Mesendoderm (in vitro differentiated cells): ENCODE data around the gene PHF14.
A peak's percentile ranks its signal among the peaks of the same experiment; 100 is the strongest.

ENCODE experiments used
- DNase-seq: peaks from one replicate; pipeline ENCODE4 v3.0.0; 2013
- H2AK5ac ChIP-seq: 2 replicates; pipeline ENCODE4 v1.6.1; 2013; ENCODE audit warnings: low read length, inconsistent platforms
- H2BK120ac ChIP-seq: 2 replicates; pipeline ENCODE4 v1.6.1; 2013; ENCODE audit warnings: low read depth, mild to moderate bottlenecking, low read length, moderate library complexity, mixed read lengths
- H2BK15ac ChIP-seq: replicated peaks from 2 replicates; pipeline ENCODE4 v1.6.1; 2013; ENCODE audit warnings: low read depth, mild to moderate bottlenecking, moderate library complexity
- H2BK5ac ChIP-seq: 2 replicates; pipeline ENCODE4 v1.6.1; 2013; ENCODE audit warnings: low read length, inconsistent platforms
- H3K18ac ChIP-seq: 2 replicates; pipeline ENCODE4 v1.6.1; 2013; ENCODE audit warnings: mild to moderate bottlenecking, low read length, mixed read lengths
- H3K23ac ChIP-seq: one replicate; pipeline ENCODE4 v1.6.1; 2013; ENCODE audit warnings: low read length
- H3K27ac ChIP-seq: 2 replicates; pipeline ENCODE4 v1.5.1; 2013; ENCODE audit warnings: low read depth, mild to moderate bottlenecking, inconsistent platforms, low read length, moderate library complexity
- H3K27me3 ChIP-seq: 2 replicates; pipeline ENCODE4 v1.6.1; 2013; ENCODE audit warnings: low read length, control low read depth, mild to moderate bottlenecking, inconsistent platforms; ENCODE audit not compliant: insufficient read depth, poor library complexity
- H3K36me3 ChIP-seq: 2 replicates; pipeline ENCODE4 v1.6.1; 2013; ENCODE audit warnings: low read length, inconsistent platforms; ENCODE audit not compliant: control insufficient read depth, insufficient read depth
- H3K4ac ChIP-seq: one replicate; pipeline ENCODE4 v1.6.1; 2013; ENCODE audit warnings: low read depth, mild to moderate bottlenecking, low read length, moderate library complexity
- H3K4me1 ChIP-seq: 2 replicates; pipeline ENCODE4 v1.6.1; 2013; ENCODE audit warnings: low read depth, low read length, inconsistent platforms; ENCODE audit not compliant: control insufficient read depth
- H3K4me2 ChIP-seq: 2 replicates; pipeline ENCODE4 v1.6.1; 2013; ENCODE audit warnings: low read length
- H3K4me3 ChIP-seq: 2 replicates; pipeline ENCODE4 v1.5.1; 2013; ENCODE audit warnings: mild to moderate bottlenecking, low read length
- H3K56ac ChIP-seq: one replicate; pipeline ENCODE4 v1.6.1; 2013; ENCODE audit warnings: low read length
- H3K79me1 ChIP-seq: 2 replicates; pipeline ENCODE4 v1.6.1; 2013; ENCODE audit warnings: low read length, inconsistent platforms
- H3K79me2 ChIP-seq: 2 replicates; pipeline ENCODE4 v1.6.1; 2013; ENCODE audit warnings: mild to moderate bottlenecking, low read length; ENCODE audit not compliant: control insufficient read depth, insufficient read depth
- H3K9ac ChIP-seq: 2 replicates; pipeline ENCODE4 v1.6.1; 2013; ENCODE audit warnings: low read length, inconsistent platforms
- H4K5ac ChIP-seq: one replicate; pipeline ENCODE4 v1.6.1; 2013; ENCODE audit warnings: low read length
- H4K8ac ChIP-seq: one replicate; pipeline ENCODE4 v1.6.1; 2013; ENCODE audit warnings: low read depth, mild to moderate bottlenecking, control low read depth, low read length, moderate library complexity
- WGBS: extraction: QIAGEN DNeasy Blood & Tissue Kit; methylation state at CpG from one replicate; pipeline ENCODE4 v1.1.7; 2013; ENCODE audit warnings: low lambda C conversion rate, missing lambda C conversion rate; ENCODE audit not compliant: insufficient coverage; ENCODE audit errors: extremely low coverage; 5-methylcytosine and 5-hydroxymethylcytosine counted together

Gene PHF14

DNA sequence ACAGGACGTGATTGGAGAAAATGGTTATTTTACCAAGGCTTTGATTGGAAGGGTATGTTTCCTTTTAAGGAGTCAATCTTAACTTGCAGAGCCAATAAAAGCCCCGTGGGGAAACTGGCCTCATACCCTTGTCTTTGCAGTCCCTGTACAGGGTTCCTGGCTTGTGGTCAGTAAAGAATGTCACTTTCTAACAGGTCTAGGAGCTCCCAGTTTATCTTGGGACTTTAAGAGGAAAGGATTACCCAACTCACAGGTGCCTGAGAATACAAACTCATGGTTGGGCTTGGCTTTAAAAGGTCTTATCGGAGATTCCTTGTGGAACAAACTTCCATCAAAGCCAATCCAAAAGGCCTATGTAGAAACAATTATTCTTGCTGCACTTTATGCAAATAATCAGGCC lies 221.8 kb downstream of the PHF14 start:
- no peak overlapping the region for H3K9ac ChIP-seq
- H3K18ac ChIP-seq = no peak overlapping the region
- H4K8ac ChIP-seq = no peak overlapping the region
- no peak overlapping the region for H3K4me3 ChIP-seq
- no peak overlapping the region for H2BK5ac ChIP-seq
- no peak overlapping the region for H3K27ac ChIP-seq
- H3K36me3 ChIP-seq = no peaks in the 10 kb centered on the region
- H3K27me3 ChIP-seq = no peaks in the 10 kb centered on the region
- H2AK5ac ChIP-seq = no peak overlapping the region
- H3K4me1 ChIP-seq = no peaks in the 10 kb centered on the region
- H3K23ac ChIP-seq = no peak overlapping the region
- no peak overlapping the region for H3K4me2 ChIP-seq
- H2BK15ac ChIP-seq = no peak overlapping the region
- no peak overlapping the region for H4K5ac ChIP-seq
- H2BK120ac ChIP-seq = no peak overlapping the region
- WGBS = no CpG with 5 or more reads among the region's 3 CpGs
- no peaks in the 10 kb centered on the region for H3K79me2 ChIP-seq
- peak; percentile 68 for DNase-seq
- H3K4ac ChIP-seq = no peak overlapping the region
- H3K79me1 ChIP-seq = no peaks in the 10 kb centered on the region
- H3K56ac ChIP-seq = no peak overlapping the region

DNA sequence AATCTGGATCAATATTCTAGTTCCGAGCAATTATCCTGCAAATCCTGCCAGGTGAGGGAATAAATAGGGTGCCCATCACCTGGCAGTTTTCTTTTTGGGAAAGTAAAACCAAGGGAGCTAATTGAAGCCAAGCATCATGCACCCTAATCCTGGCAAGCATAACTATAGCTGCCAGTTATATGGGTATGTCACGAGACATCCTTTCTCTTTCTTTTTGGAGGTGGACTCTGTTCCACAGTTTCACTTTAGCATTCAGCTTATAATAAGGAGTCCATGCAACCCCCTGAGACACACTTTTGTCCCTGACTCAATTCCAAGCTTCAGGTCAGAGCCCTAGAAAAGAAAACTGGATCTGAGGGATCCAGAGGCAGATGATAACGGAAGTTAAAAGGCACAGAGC lies 222.5 kb downstream of the PHF14 start:
- no peaks in the 10 kb centered on the region for H3K36me3 ChIP-seq
- no peak overlapping the region for H4K5ac ChIP-seq
- no peaks in the 10 kb centered on the region for H3K27me3 ChIP-seq
- WGBS = no CpG with 5 or more reads among the region's 3 CpGs
- no peak overlapping the region for H4K8ac ChIP-seq
- H2BK120ac ChIP-seq = no peak overlapping the region
- no peak overlapping the region for H3K4me3 ChIP-seq
- no peak overlapping the region for H2BK15ac ChIP-seq
- H3K4ac ChIP-seq = no peak overlapping the region
- no peak for DNase-seq
- no peak overlapping the region for H3K56ac ChIP-seq
- no peak overlapping the region for H3K9ac ChIP-seq
- no peaks in the 10 kb centered on the region for H3K79me2 ChIP-seq
- no peaks in the 10 kb centered on the region for H3K79me1 ChIP-seq
- H3K4me1 ChIP-seq = no peaks in the 10 kb centered on the region
- no peak overlapping the region for H3K18ac ChIP-seq
- no peak overlapping the region for H3K23ac ChIP-seq
- H2AK5ac ChIP-seq = no peak overlapping the region
- H2BK5ac ChIP-seq = no peak overlapping the region
- H3K4me2 ChIP-seq = no peak overlapping the region
- no peak overlapping the region for H3K27ac ChIP-seq

GRCh38 chr7:11203224-11203623 lies 229.6 kb downstream of the PHF14 start:
- no CpG with 5 or more reads among the region's 1 CpG for WGBS
- Histone ChIP-seq H2BK15ac (no peak overlapping the region), H3K79me1 (no peaks in the 10 kb centered on the region), H2BK5ac (no peak overlapping the region), H3K56ac (no peak overlapping the region), H3K36me3 (no peaks in the 10 kb centered on the region), H4K5ac (no peak overlapping the region), H3K4me2 (no peak overlapping the region), H3K27ac (no peak overlapping the region), H3K4me3 (no peak overlapping the region), H3K4me1 (no peaks in the 10 kb centered on the region), H3K4ac (no peak overlapping the region), H3K79me2 (no peaks in the 10 kb centered on the region), H2AK5ac (no peak overlapping the region), H3K18ac (no peak overlapping the region), H3K23ac (no peak overlapping the region), H3K9ac (no peak overlapping the region), H4K8ac (no peak overlapping the region), H3K27me3 (no peaks in the 10 kb centered on the region), H2BK120ac (no peak overlapping the region)
- no peak for DNase-seq

DNA sequence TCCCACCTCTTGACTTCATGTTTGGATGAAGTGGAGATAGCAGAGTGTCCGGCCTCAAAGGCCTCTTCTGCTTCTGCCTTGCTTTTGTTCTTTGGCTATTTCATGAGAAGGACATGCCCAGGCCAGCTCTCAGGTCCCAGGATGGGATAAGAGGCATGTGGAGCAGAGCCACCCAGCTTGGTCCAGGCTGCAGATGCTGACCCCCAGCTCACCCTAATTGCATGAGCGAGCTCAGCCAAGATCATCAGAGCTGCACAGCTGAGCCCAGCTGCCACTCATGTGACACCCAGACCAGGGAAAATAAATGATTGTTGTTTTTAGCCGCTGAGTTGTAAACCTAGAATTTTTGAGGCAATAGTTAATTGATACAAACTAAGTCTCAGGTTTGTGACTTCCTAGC lies 230.0 kb downstream of the PHF14 start:
- H2BK15ac ChIP-seq = no peak overlapping the region
- no peaks in the 10 kb centered on the region for H3K79me1 ChIP-seq
- H4K8ac ChIP-seq = no peak overlapping the region
- no peak overlapping the region for H4K5ac ChIP-seq
- WGBS = no CpG with 5 or more reads among the region's 3 CpGs
- H3K4ac ChIP-seq = no peak overlapping the region
- no peaks in the 10 kb centered on the region for H3K36me3 ChIP-seq
- no peak overlapping the region for H2BK120ac ChIP-seq
- no peak overlapping the region for H3K4me2 ChIP-seq
- H3K27me3 ChIP-seq = no peaks in the 10 kb centered on the region
- H3K79me2 ChIP-seq = no peaks in the 10 kb centered on the region
- H2BK5ac ChIP-seq = no peak overlapping the region
- H3K4me1 ChIP-seq = no peaks in the 10 kb centered on the region
- no peak overlapping the region for H3K4me3 ChIP-seq
- DNase-seq = no peak
- no peak overlapping the region for H3K9ac ChIP-seq
- H2AK5ac ChIP-seq = no peak overlapping the region
- no peak overlapping the region for H3K56ac ChIP-seq
- no peak overlapping the region for H3K18ac ChIP-seq
- no peak overlapping the region for H3K27ac ChIP-seq
- H3K23ac ChIP-seq = no peak overlapping the region

- Histone ChIP-seq H3K4me3 (no peak overlapping the region), H4K8ac (no peak overlapping the region), H3K18ac (no peak overlapping the region), H3K27ac (no peak overlapping the region), H3K56ac (no peak overlapping the region), H3K79me2 (no peaks in the 10 kb centered on the region), H3K9ac (no peak overlapping the region), H3K79me1 (no peaks in the 10 kb centered on the region), H4K5ac (no peak overlapping the region), H3K27me3 (no peaks in the 10 kb centered on the region), H2BK120ac (no peak overlapping the region), H2AK5ac (no peak overlapping the region), H3K4me2 (no peak overlapping the region), H3K4ac (no peak overlapping the region), H2BK5ac (no peak overlapping the region), H3K4me1 (no peaks in the 10 kb centered on the region), H3K36me3 (no peaks in the 10 kb centered on the region), H3K23ac (no peak overlapping the region), H2BK15ac (no peak overlapping the region)
- no CpG with 5 or more reads among the region's 4 CpGs for WGBS
- no peak for DNase-seq
Measured at GRCh38 chr7:11206177-11206899, 232.7 kb downstream of the PHF14 start.

- Histone ChIP-seq H3K36me3 (no peaks in the 10 kb centered on the region), H3K4me3 (no peak overlapping the region), H3K79me1 (no peaks in the 10 kb centered on the region), H3K27ac (no peak overlapping the region), H2BK5ac (no peak overlapping the region), H3K4me1 (no peaks in the 10 kb centered on the region), H3K79me2 (no peaks in the 10 kb centered on the region), H3K4me2 (no peak overlapping the region), H3K9ac (no peak overlapping the region), H2BK120ac (no peak overlapping the region), H3K56ac (no peak overlapping the region), H2AK5ac (no peak overlapping the region), H3K18ac (no peak overlapping the region), H3K23ac (no peak overlapping the region), H2BK15ac (peak overlapping the region; percentile 21), H4K8ac (no peak overlapping the region), H4K5ac (no peak overlapping the region), H3K27me3 (no peaks in the 10 kb centered on the region), H3K4ac (no peak overlapping the region)
- no CpG with 5 or more reads among the region's 3 CpGs for WGBS
- no peak for DNase-seq
Measured at GRCh38 chr7:11207565-11207964, 233.9 kb downstream of the PHF14 start.
